ENCODE measurements around the gene PCDHGA12. TPM values are rescaled to one million over a fixed set of nuclear protein-coding genes. Genes with fewer than 3 reads are reported as not detected.
"Not testable (repeated sequence)": the region's sequence is repeated elsewhere in the genome, so short reads cannot be mapped to it uniquely, and the experiment has no call there.

The PCDHGA12 gene
- total and polyA plus RNA-seq, 9 donors = 2.0 to 10.4 (median 7.5) TPM

DNA sequence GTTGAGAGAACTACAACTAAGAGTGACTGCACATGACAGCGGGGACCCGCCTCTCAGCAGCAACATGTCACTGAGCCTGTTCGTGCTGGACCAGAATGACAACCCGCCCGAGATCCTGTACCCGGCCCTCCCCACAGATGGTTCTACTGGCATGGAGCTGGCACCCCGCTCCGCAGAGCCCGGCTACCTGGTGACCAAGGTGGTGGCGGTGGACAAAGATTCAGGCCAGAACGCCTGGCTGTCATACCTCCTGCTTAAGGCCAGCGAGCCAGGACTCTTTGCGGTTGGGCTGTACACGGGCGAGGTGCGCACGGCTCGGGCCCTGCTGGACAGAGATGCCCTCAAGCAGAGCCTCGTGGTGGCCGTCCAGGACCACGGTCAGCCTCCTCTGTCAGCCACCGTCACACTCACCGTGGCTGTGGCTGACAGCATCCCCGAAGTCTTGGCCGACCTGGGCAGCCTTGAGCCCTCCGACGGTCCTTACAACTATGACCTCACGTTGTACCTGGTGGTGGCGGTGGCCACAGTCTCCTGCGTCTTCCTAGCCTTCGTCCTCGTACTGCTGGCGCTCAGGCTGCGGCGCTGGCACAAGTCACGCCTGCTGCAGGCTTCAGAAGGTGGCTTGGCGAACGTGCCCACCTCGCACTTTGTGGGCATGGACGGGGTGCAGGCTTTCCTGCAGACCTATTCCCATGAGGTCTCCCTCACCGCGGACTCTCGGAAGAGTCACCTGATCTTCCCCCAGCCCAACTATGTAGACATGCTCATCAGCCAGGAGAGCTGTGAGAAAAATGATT, 45.6 kb upstream of the PCDHGA12 start:
- WGBS, 3 donors = 38 to 57% (median 47%) methylated on average over 36 to 43 of the region's 43 CpGs
- no peak for TF ChIP-seq EP300 (IDR thresholded peaks at IDR 0.05)
- TF ChIP-seq, protein P1, sequence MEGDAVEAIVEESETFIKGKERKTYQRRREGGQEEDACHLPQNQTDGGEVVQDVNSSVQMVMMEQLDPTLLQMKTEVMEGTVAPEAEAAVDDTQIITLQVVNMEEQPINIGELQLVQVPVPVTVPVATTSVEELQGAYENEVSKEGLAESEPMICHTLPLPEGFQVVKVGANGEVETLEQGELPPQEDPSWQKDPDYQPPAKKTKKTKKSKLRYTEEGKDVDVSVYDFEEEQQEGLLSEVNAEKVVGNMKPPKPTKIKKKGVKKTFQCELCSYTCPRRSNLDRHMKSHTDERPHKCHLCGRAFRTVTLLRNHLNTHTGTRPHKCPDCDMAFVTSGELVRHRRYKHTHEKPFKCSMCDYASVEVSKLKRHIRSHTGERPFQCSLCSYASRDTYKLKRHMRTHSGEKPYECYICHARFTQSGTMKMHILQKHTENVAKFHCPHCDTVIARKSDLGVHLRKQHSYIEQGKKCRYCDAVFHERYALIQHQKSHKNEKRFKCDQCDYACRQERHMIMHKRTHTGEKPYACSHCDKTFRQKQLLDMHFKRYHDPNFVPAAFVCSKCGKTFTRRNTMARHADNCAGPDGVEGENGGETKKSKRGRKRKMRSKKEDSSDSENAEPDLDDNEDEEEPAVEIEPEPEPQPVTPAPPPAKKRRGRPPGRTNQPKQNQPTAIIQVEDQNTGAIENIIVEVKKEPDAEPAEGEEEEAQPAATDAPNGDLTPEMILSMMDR (IDR thresholded peaks at IDR 0.05) = no peak
- TF ChIP-seq POLR2A (IDR thresholded peaks at IDR 0.05) = no peak
- peaks cover 16 to 49% of the 10 kb centered on the region in 2 donors for H3K9me3 ChIP-seq
- intact Hi-C loops (cut with DNase I) = no loop called here
- DNase-seq = no peak
- no peaks in the 10 kb centered on the region for H3K27me3 ChIP-seq
- no peak overlapping the region for H3K27ac ChIP-seq
- H3K4me3 ChIP-seq = no peak overlapping the region
- no peaks in the 10 kb centered on the region for H3K36me3 ChIP-seq
- no peaks in the 10 kb centered on the region for H3K4me1 ChIP-seq (ENCODE audit: insufficient read depth)

DNA sequence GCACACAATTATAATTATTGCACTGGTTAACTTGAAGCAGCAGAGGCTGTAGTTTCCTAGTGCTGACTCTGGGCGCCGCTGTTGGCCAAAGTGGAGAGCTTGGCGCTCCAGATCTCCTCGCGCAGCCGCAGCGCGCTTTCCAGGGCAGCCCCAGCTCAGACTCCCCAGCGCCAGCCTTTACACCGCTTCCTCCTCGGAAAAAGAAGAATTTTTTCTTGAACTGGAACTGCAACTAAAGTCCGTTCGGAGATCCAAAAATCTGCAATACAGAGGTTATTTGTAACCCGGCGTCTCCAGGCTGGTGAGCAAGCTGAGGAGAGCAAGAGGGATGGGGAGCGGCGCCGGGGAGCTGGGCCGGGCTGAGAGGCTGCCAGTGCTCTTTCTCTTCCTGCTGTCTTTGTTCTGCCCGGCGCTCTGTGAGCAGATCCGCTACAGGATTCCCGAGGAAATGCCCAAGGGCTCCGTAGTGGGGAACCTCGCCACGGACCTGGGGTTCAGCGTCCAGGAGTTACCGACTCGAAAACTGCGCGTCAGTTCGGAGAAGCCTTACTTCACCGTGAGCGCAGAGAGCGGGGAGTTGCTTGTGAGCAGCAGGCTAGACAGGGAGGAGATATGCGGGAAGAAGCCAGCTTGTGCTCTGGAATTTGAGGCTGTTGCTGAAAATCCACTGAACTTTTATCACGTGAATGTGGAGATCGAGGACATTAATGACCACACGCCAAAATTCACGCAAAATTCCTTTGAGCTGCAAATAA, 42.6 kb upstream of the PCDHGA12 start, which contains the start of gene PCDHGB4:
PCDHGB4 (plus strand) TSS at position 142 of the 755 bp plus-strand sequence; CDS start at position 329, 187 bp downstream.
- WGBS, 3 donors = 11 to 16% (median 11%) methylated on average over 22 to 24 of the region's 40 CpGs
- H3K27me3 ChIP-seq; intact Hi-C loops (cut with DNase I); DNase-seq; H3K36me3 ChIP-seq; H3K27ac ChIP-seq; H3K4me1 ChIP-seq (ENCODE audit: insufficient read depth); H3K4me3 ChIP-seq: not testable (repeated sequence)
- H3K9me3 ChIP-seq = peaks cover 19 to 61% of the 10 kb centered on the region in 2 donors

DNA sequence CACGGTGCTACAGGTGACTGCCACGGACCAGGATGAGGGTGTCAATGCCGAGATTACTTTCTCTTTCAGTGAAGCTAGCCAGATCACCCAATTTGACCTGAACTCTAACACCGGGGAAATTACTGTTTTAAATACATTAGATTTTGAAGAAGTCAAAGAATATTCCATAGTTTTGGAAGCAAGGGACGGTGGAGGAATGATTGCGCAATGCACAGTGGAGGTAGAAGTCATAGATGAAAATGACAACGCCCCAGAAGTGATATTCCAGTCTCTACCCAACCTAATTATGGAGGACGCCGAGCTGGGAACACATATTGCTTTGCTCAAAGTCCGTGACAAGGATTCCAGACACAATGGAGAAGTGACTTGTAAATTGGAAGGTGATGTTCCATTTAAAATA, 41.6 kb upstream of the PCDHGA12 start:
- Histone ChIP-seq H3K27ac (no peak overlapping the region), H3K4me1 (ENCODE audit: insufficient read depth) (no peaks in the 10 kb centered on the region), H3K27me3 (no peaks in the 10 kb centered on the region), H3K36me3 (no peaks in the 10 kb centered on the region), H3K4me3 (no peak overlapping the region), H3K9me3 (peaks cover 19 to 57% of the 10 kb centered on the region in 2 donors)
- TF ChIP-seq EP300 (IDR thresholded peaks at IDR 0.05) = no peak
- no peak for TF ChIP-seq POLR2A (IDR thresholded peaks at IDR 0.05)
- TF ChIP-seq, protein P1 (IDR thresholded peaks at IDR 0.05) = no peak
- no peak for DNase-seq
- intact Hi-C loops (cut with DNase I) = loop anchor here in 1 of 4 donors (1.0 kb wide), 1 partner anchor 7 kb away; no protein-coding TSS in a partner anchor
- 45 to 55% (median 47%) methylated on average over 10 of the region's 10 CpGs for WGBS, 3 donors

DNA sequence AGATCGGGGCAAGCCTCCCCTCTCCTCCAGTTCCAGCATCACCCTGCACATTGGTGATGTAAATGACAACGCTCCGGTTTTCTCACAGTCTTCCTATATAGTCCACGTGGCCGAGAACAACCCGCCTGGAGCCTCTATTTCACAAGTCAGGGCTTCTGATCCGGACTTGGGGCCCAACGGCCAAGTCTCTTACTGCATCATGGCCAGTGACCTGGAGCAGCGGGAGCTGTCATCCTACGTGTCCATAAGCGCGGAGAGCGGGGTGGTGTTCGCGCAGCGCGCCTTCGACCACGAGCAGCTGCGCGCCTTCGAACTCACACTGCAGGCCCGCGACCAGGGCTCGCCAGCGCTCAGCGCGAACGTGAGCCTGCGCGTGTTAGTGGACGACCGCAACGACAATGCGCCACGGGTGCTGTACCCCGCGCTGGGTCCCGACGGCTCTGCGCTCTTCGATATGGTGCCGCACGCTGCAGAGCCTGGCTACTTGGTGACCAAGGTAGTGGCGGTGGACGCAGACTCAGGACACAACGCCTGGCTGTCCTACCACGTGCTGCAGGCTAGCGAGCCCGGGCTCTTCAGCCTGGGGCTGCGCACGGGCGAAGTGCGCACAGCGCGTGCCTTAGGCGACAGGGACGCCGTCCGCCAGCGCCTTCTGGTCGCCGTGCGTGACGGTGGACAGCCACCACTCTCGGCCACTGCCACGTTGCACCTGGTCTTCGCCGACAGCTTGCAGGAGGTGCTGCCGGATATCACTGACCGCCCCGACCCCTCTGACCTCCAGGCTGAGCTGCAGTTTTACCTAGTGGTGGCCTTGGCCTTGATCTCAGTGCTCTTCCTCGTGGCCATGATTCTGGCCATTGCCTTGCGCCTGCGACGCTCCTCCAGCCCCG, 40.9 kb upstream of the PCDHGA12 start:
- Histone ChIP-seq H3K4me3 (no peak overlapping the region), H3K4me1 (ENCODE audit: insufficient read depth) (no peaks in the 10 kb centered on the region), H3K9me3 (peaks cover 15 to 61% of the 10 kb centered on the region in 2 donors), H3K27me3 (no peaks in the 10 kb centered on the region), H3K27ac (no peak overlapping the region), H3K36me3 (no peaks in the 10 kb centered on the region)
- WGBS, 3 donors = 30 to 46% (median 32%) methylated on average over 50 to 77 of the region's 77 CpGs
- TF ChIP-seq, protein P1 (IDR thresholded peaks at IDR 0.05) = no peak
- no peak for TF ChIP-seq POLR2A (IDR thresholded peaks at IDR 0.05)
- TF ChIP-seq EP300 (IDR thresholded peaks at IDR 0.05) = no peak
- intact Hi-C loops (cut with DNase I) = loop anchor here in 2 of 4 donors (1.0 to 10.0 kb wide), 2 partner anchors 8 to 165 kb away; no protein-coding TSS in a partner anchor
- DNase-seq = no peak
